Stimulated activated CD4-positive, alpha-beta T cell treated with anti-CD3 and anti-CD28 coated beads, Interleukin-12 subunit alpha, Interleukin-12 subunit beta, amount 100 ng/mL, for 48 hours (primary cell): ENCODE results near the gene SLC45A3.

Experiments used
- DNase-seq, 3 donors: peaks; one replicate each; pipeline ENCODE4 v3.0.0-alpha.2; 2020; ENCODE audit warnings: low read depth in 2 of 3, low spot score in 1 of 3

The SLC45A3 gene

DNA sequence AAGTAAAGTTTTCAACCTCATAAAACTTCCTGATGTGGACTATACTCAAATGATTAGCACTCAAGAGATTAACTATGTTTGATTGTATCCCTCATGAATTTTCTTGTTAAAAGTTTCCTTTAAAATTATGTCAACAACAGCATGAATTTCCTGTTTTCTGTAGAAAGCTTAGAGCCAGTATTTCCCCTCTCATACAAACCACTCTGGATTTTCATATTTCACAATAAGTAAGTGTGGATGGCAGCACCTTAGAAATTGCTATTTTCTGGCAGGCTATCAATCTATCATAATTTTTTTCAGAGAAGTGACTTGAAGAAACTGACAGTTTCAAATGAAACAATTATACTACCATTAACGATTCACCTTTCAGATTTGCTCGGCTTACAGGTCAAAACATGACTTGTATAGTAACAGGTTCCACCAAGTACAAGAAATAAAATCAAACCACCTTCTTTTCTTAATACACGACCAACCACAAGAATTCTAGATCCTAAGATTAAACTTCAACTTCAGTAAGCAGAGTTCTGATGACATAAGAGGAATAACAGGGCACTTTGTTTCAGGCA lies 69.3 kb downstream of the SLC45A3 start:
- no peak for DNase-seq

DNA sequence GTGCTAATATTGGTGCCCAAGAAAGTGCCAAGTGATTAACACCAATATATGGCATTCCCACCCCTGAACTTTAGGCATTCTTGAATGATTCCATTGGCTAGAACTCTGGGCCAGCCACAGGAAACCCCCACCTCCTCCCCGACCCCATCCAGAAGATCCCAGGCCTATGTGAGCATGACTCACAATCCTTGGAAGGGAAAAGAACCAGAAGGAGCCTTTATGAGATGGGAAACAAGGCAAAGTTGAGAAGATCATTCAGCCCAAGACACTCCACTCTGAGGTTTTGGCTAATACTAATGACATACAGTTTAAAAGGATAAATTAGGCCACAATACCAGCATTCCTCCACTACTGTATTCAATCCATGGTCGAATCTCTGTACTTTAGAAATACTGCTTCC lies 70.3 kb downstream of the SLC45A3 start:
- no peak for DNase-seq
